Mesenchymal stem cell (in vitro differentiated cells and primary cell): ENCODE data around the gene GUCY1A1.

Source experiments
- DNase-seq: peaks from one replicate; pipeline ENCODE4 v3.0.0-alpha.2; 2013
- H2AFZ ChIP-seq: one replicate; pipeline ENCODE4 v1.6.1; 2013; ENCODE audit warnings: low read depth, mild to moderate bottlenecking, control low read depth, inconsistent platforms, low read length, moderate library complexity
- H2AK5ac ChIP-seq: 2 replicates; pipeline ENCODE4 v1.6.1; 2013; ENCODE audit warnings: low read length, moderate library complexity, mild to moderate bottlenecking, inconsistent platforms; ENCODE audit not compliant: severe bottlenecking
- H2BK120ac ChIP-seq: one replicate; pipeline ENCODE4 v1.6.1; 2013; ENCODE audit warnings: low read depth, mild to moderate bottlenecking, inconsistent platforms, low read length, moderate library complexity
- H2BK12ac ChIP-seq, 2 experiments: one replicate each; pipeline ENCODE4 v1.6.1; 2013; ENCODE audit warnings: inconsistent platforms in 2 of 2, low read length in 2 of 2, mild to moderate bottlenecking in 2 of 2, moderate library complexity in 2 of 2, control low read depth in 1 of 2
- H2BK15ac ChIP-seq: one replicate; pipeline ENCODE4 v1.6.1; 2013; ENCODE audit warnings: mild to moderate bottlenecking, low read depth, inconsistent platforms; ENCODE audit not compliant: poor library complexity, severe bottlenecking
- H2BK5ac ChIP-seq: 2 replicates; pipeline ENCODE4 v1.6.1; 2013; ENCODE audit warnings: low read depth, mild to moderate bottlenecking, low read length, control low read depth, inconsistent platforms; ENCODE audit not compliant: poor library complexity, severe bottlenecking
- H3K14ac ChIP-seq, 2 experiments: one replicate each; pipeline ENCODE4 v1.6.1; 2013; ENCODE audit warnings: inconsistent platforms in 2 of 2, low read length in 2 of 2, control low read depth in 1 of 2, mild to moderate bottlenecking in 1 of 2, moderate library complexity in 1 of 2
- H3K18ac ChIP-seq, 2 experiments: one replicate each; pipeline ENCODE4 v1.6.1; 2013; ENCODE audit warnings: inconsistent platforms in 2 of 2, low read length in 2 of 2, control low read depth in 1 of 2, low read depth in 1 of 2, mild to moderate bottlenecking in 1 of 2
- H3K23ac ChIP-seq, 2 experiments: one replicate each; pipeline ENCODE4 v1.6.1; 2013; ENCODE audit warnings: inconsistent platforms in 2 of 2, low read length in 2 of 2, mild to moderate bottlenecking in 2 of 2, moderate library complexity in 2 of 2, control low read depth in 1 of 2
- H3K27ac ChIP-seq: 2 replicates; pipeline ENCODE4 v1.5.1; 2013; ENCODE audit warnings: mild to moderate bottlenecking, moderate library complexity, low read length, control low read depth, inconsistent platforms; ENCODE audit not compliant: poor library complexity, severe bottlenecking
- H3K27me3 ChIP-seq, 2 experiments: 2 replicates each; pipeline versions ENCODE4 v1.6.1 to v1.7.0; 2013; ENCODE audit warnings: low read length in 2 of 2, mild to moderate bottlenecking in 2 of 2, moderate library complexity in 2 of 2, control low read depth in 1 of 2, inconsistent platforms in 1 of 2; ENCODE audit not compliant: control insufficient read depth in 1 of 2, insufficient read depth in 1 of 2
- H3K36me3 ChIP-seq, 2 experiments: 2 replicates each; pipeline versions ENCODE4 v1.6.1 to v1.7.0; 2013; ENCODE audit warnings: low read length in 2 of 2, control low read depth in 1 of 2, inconsistent platforms in 1 of 2, low read depth in 1 of 2, mild to moderate bottlenecking in 1 of 2; ENCODE audit not compliant: insufficient read depth in 2 of 2, control insufficient read depth in 1 of 2
- H3K4ac ChIP-seq, 2 experiments: one replicate each; pipeline ENCODE4 v1.6.1; 2013; ENCODE audit warnings: inconsistent platforms in 2 of 2, low read length in 2 of 2, mild to moderate bottlenecking in 2 of 2, moderate library complexity in 2 of 2, control low read depth in 1 of 2, low read depth in 1 of 2
- H3K4me1 ChIP-seq: 2 replicates; pipeline ENCODE4 v1.6.1; 2013; ENCODE audit warnings: low read depth, low read length, control low read depth; ENCODE audit not compliant: control insufficient read depth, insufficient read depth
- H3K4me2 ChIP-seq: 2 replicates; pipeline ENCODE4 v1.6.1; 2013; ENCODE audit warnings: low read length, mild to moderate bottlenecking, inconsistent platforms; ENCODE audit not compliant: poor library complexity, severe bottlenecking
- H3K4me3 ChIP-seq, 2 experiments: 2 replicates each; pipeline versions ENCODE4 v1.5.1 to v1.7.0; 2013; ENCODE audit warnings: low read length in 2 of 2, mild to moderate bottlenecking in 2 of 2, control low read depth in 1 of 2, low read depth in 1 of 2; ENCODE audit not compliant: insufficient read depth in 1 of 2
- H3K79me1 ChIP-seq: replicated peaks from 2 replicates; pipeline ENCODE4 v1.6.1; 2013; ENCODE audit warnings: mild to moderate bottlenecking, control low read depth, low read length, inconsistent platforms; ENCODE audit not compliant: poor library complexity, severe bottlenecking
- H3K9ac ChIP-seq: 2 replicates; pipeline ENCODE4 v1.7.0; 2013; ENCODE audit warnings: mild to moderate bottlenecking, low read length, moderate library complexity
- H3K9me3 ChIP-seq: 2 replicates; pipeline ENCODE4 v1.7.0; 2013; ENCODE audit warnings: mild to moderate bottlenecking, low read length; ENCODE audit not compliant: control insufficient read depth
- H4K8ac ChIP-seq: one replicate; pipeline ENCODE4 v1.6.1; 2013; ENCODE audit warnings: inconsistent platforms, mild to moderate bottlenecking, low read length, moderate library complexity
- H4K91ac ChIP-seq: one replicate; pipeline ENCODE4 v1.6.1; 2013; ENCODE audit warnings: mild to moderate bottlenecking, low read length, inconsistent platforms
- WGBS: methylation state at CpG from one replicate; pipeline ENCODE4 v1.1.7; 2013; ENCODE audit warnings: mixed read lengths; 5-methylcytosine and 5-hydroxymethylcytosine counted together

The GUCY1A1 gene

GRCh38 chr4:155763551-155763950, 96.9 kb downstream of the GUCY1A1 start:
- Histone ChIP-seq H2BK15ac (no peak overlapping the region), H2BK12ac (no peak overlapping the region), H3K4me1 (peaks cover 7% of the 10 kb centered on the region), H2BK5ac (no peak overlapping the region), H3K4ac (no peak overlapping the region), H3K79me1 (peaks cover 10% of the 10 kb centered on the region), H3K9ac (no peak overlapping the region), H3K27ac (no peak overlapping the region), H2AK5ac (no peak overlapping the region), H4K91ac (no peak overlapping the region), H3K4me2 (no peak overlapping the region), H3K14ac (no peak overlapping the region), H3K23ac (no peak overlapping the region), H2BK120ac (no peak overlapping the region), H3K4me3 (no peak overlapping the region), H4K8ac (no peak overlapping the region), H2AFZ (no peak overlapping the region), H3K18ac (no peak overlapping the region), H3K27me3 (no peaks in the 10 kb centered on the region), H3K36me3 (peaks cover 0 to 2% of the 10 kb centered on the region in 2 experiments), H3K9me3 (no peaks in the 10 kb centered on the region)
- WGBS: no CpG with 5 or more reads among the region's 2 CpGs
- DNase-seq: no peak

- H2AK5ac ChIP-seq: no peak overlapping the region
- H3K9me3 ChIP-seq: no peaks in the 10 kb centered on the region
- no peak overlapping the region for H2AFZ ChIP-seq
- DNase-seq: no peak
- 64% methylated on average over 3 of the region's 3 CpGs for WGBS
- H2BK15ac ChIP-seq: no peak overlapping the region
- no peak overlapping the region for H3K14ac ChIP-seq
- H3K4me2 ChIP-seq: no peak overlapping the region
- H2BK12ac ChIP-seq: no peak overlapping the region
- H3K36me3 ChIP-seq: peaks cover 0 to 2% of the 10 kb centered on the region in 2 experiments
- no peak overlapping the region for H4K8ac ChIP-seq
- no peak overlapping the region for H2BK5ac ChIP-seq
- H3K27ac ChIP-seq: no peak overlapping the region
- H3K4me1 ChIP-seq: no peaks in the 10 kb centered on the region
- H4K91ac ChIP-seq: no peak overlapping the region
- no peak overlapping the region for H3K4ac ChIP-seq
- no peak overlapping the region for H2BK120ac ChIP-seq
- H3K18ac ChIP-seq: no peak overlapping the region
- H3K27me3 ChIP-seq: no peaks in the 10 kb centered on the region
- no peak overlapping the region for H3K9ac ChIP-seq
- no peak overlapping the region for H3K4me3 ChIP-seq
- H3K23ac ChIP-seq: no peak overlapping the region
- H3K79me1 ChIP-seq: peaks cover 4% of the 10 kb centered on the region
These were observed 98.5 kb downstream of the GUCY1A1 start for GRCh38 chr4:155765149-155765548.

GRCh38 chr4:155766622-155767021, 100.0 kb downstream of the GUCY1A1 start:
- WGBS: 91% methylated on average over 2 of the region's 2 CpGs
- no peaks in the 10 kb centered on the region for H3K4me1 ChIP-seq

GRCh38 chr4:155768370-155768769, 101.7 kb downstream of the GUCY1A1 start:
- Histone ChIP-seq H3K79me1 (peaks cover 5% of the 10 kb centered on the region), H2BK12ac (no peak overlapping the region), H3K9ac (no peak overlapping the region)

More at GRCh38 chr4:155766622-155767021, 100.0 kb downstream of the GUCY1A1 start:
- Histone ChIP-seq H3K27me3 (no peaks in the 10 kb centered on the region), H3K27ac (no peak overlapping the region), H3K23ac (no peak overlapping the region), H2BK15ac (no peak overlapping the region), H2AK5ac (no peak overlapping the region), H3K4ac (no peak overlapping the region), H2AFZ (no peak overlapping the region), H3K36me3 (peaks cover 0 to 2% of the 10 kb centered on the region in 2 experiments), H2BK120ac (no peak overlapping the region), H3K18ac (no peak overlapping the region), H3K9ac (no peak overlapping the region), H3K14ac (no peak overlapping the region), H3K4me2 (no peak overlapping the region), H4K91ac (no peak overlapping the region), H3K79me1 (peaks cover 6% of the 10 kb centered on the region), H2BK5ac (no peak overlapping the region), H2BK12ac (no peak overlapping the region), H4K8ac (no peak overlapping the region), H3K9me3 (no peaks in the 10 kb centered on the region), H3K4me3 (no peak overlapping the region)
- DNase-seq: no peak

More at GRCh38 chr4:155768370-155768769, 101.7 kb downstream of the GUCY1A1 start:
- H4K91ac ChIP-seq: no peak overlapping the region
- no peaks in the 10 kb centered on the region for H3K4me1 ChIP-seq
- no peak overlapping the region for H4K8ac ChIP-seq
- no peak overlapping the region for H2BK120ac ChIP-seq
- no peaks in the 10 kb centered on the region for H3K27me3 ChIP-seq
- DNase-seq: no peak
- peaks cover 0 to 2% of the 10 kb centered on the region in 2 experiments for H3K36me3 ChIP-seq
- H3K23ac ChIP-seq: no peak overlapping the region
- no peak overlapping the region for H3K4ac ChIP-seq
- no peak overlapping the region for H2BK15ac ChIP-seq
- no peak overlapping the region for H3K4me2 ChIP-seq
- no peak overlapping the region for H2AFZ ChIP-seq
- H3K27ac ChIP-seq: no peak overlapping the region
- H2BK5ac ChIP-seq: no peak overlapping the region
- no peak overlapping the region for H3K18ac ChIP-seq
- H2AK5ac ChIP-seq: no peak overlapping the region
- no peaks in the 10 kb centered on the region for H3K9me3 ChIP-seq
- H3K14ac ChIP-seq: no peak overlapping the region
- no peak overlapping the region for H3K4me3 ChIP-seq
